Activated CD8-positive, alpha-beta memory T cell treated with anti-CD3 and anti-CD28 coated beads for 48 hours (primary cell): Measurements from ENCODE around the gene MAD1L1.

ENCODE experiments used
- DNase-seq, 3 experiments: peaks; one replicate each; pipeline ENCODE4 v3.0.0-alpha.2; 2020; ENCODE audit warnings: low read depth in 2 of 3, low spot score in 2 of 3

The MAD1L1 gene

DNA sequence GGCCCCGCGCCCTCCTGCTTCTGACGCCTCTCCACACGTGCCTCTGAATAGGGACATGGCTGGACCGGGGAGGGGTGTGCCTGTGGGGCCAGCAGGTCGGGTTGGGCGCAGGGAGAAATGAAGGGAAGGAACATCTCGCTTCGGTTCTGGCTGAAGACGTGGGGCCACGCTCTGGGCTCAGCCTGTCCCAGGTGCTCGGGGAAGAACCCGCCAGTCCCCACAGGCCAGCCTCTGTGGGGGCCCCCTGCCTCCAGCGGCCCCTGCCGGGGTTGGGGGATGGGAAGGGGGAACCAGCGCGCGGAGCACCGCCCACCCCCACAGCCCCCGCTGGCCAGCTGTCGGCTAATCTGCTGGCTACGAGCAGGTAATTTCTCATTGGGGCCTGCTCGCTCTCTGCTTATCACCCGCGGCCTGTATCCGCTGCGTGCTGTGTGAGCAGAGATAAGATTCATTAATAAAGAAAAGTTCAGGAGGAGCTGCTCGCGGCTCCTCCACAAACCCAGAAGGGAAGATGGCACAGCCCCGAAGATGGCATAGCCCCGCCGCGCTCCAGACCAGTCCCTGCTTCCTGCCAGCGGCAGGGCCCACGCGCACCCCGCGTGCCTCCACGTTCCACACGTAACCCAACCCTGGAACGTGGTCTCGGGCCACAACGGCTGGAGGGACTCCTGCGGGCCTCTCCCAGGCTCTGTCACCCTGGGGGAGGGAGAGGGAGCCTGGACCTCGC lies 376.4 kb downstream of the MAD1L1 start:
- DNase-seq, result no peak

DNA sequence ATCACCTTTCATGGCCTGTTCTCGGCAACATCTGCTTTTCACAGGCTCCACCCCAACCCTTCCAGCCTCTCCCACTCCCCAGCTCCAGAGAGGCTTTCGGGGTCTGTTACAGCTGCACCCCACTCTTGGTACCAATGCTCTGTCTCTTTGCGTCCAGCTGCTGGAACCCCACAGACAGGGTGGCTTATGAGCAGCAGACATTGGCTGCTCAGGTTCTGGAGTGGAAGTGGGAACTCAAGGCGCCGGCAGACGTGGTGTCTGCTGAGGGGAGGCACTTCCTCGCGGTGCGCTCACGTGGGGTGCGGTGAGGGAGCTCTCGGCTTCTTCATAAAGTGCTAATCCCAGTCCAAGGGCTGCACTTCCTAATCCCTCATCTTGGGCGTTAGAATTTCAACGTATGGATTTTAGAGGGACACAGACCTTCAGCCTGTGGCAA lies 377.0 kb downstream of the MAD1L1 start:
- DNase-seq, result no peak

DNA sequence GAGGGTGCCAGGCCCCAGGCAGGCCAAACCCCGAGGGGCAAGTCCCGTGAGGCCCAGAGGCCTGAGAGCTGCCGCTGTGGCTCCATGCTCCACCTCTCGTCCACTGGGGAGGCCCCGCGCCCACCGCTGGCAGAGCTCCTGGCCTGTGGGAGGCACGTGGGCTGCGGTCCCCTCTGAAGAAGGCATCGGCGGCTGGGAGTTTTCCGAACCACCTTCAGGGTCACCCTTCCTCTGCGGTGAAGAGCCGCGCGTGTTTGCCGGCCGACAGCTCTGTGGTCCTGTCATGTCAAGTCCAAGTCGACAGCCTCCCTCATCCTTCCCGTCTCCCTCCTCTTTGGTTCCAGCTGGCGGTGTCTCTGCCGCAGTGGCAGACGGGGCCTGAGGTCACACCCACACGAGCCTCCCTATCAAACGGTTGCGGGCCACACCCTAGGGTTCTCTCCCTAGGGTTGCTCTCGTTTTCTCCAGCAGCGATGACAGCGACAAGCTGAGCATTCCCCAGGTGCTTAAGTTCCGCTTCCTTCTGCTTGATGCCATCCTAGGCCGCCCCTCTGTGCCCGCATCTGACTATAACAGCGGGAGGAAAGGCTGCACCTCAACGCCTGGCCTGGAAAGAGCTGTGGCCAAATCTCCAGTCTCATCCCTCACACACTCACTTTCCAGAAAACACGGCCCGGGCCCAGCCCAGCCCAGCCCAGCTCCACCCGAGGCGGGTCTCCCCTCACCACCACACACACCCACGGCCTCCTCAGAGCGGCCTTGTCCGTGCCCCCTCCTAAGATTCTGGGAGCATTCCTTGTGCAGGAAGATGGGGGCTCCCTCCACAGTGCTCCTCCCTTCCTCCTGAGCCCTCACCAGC lies 377.6 kb downstream of the MAD1L1 start:
- DNase-seq, result no peak

DNA sequence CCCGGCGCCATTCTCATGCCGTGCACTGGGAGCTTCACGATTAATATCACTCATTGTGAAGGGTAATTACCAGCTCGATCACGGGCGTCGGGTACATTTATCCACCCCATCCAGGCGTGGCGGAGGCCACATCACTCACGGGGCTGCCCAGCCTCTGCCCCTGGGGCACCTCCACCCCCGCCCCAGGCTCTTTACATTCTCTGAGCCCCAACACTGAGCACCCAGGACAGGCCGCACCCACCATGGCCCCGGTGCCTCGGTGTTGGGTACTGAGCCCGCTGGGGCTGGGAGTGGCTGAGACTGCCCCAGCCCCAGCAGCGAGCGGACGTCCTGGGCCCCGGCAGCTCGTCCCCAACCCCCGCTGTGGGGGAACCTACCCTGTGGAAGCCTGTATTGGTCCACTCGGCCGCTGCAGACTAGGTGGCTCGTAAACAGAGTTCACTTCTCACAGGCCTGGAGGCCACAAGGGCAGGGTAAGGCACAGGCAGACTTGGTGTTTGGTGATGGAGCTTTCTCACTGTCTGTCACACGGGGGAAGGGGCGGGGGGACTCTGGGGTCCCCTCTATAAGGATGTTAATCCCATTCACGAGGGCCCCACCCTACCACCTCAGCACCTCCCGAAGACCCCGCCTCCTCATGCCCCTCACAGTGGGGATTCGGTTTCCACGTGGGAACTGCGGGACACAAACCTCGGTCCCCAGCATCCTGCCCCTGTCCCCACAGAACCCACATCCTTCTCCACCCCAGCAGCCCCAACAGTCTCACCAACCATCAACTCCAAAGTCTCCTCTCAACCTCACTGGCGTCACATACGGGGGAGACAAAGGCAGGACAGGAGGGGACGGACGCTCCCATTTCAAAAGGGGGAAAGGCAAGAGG lies 378.5 kb downstream of the MAD1L1 start:
- DNase-seq, result no peak

DNA sequence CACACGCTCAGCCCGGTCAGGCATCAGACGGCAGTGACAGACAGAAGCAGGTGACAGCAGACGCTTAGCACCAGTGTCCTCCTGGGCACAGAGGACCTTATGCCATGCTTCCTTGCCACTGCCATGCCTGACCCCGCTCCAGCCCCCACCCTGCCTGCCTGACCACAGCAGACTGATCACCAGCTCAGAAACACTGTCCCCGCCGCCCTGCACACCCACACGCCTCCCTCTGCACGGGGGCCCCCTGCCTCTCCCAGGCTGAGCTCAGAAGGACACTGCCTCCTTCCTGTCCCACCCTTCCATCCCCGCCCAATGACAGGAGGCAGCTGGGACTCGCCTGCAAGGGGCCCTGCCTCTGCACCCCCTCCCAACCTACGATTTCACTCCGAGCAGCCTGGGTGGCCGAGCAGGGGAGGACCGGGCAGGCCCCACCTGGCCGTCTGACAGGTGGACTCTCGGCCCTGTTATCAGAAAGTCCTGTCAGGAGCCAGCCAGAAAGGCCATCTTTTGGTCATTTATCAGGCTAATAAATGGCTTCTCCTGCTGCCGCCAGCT lies 379.2 kb downstream of the MAD1L1 start:
- DNase-seq, result no peak

DNA sequence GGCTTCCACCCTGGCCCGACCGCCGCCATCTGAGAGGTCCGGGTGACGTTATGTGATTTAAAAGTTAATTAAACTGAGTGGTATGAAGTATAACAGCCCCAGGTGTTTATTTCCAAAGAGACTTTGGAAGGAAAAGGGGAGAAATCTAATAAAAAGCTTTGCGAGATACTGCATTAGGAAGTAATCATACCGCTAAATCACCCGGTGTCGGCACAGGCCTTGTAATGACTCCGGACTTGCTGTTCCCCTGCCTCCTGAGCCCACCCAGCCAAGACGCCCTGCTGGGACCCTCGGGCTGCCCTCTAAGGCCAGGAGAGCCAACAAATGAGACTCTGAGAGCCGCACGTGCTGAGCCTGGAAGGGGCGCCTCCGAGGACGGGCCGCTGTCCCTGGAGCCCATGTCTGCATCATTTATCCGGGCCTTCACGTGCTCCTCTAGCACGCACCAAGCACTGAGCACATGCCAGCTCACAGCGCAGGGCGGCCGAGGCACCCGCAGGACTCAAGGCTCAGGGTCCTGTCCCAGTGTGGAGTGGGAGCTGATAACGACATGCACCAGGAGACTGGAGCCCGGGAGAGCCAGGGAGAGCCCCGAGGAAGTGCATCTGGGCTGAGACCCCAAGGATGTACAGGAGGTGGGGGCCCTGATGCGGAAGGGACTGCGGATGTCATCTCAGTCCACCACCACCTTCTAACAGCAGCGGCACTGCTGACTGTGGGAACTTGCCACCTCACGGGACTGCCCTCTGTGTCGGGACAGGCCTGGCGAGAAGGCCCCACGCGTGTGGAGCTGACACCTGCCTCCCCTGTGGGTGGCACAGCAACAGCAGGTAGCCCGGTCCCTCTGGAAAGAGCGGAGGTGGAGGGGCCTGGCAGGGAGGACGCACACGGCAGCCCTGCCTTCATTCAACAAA lies 380.0 kb downstream of the MAD1L1 start:
- no peak for DNase-seq

DNA sequence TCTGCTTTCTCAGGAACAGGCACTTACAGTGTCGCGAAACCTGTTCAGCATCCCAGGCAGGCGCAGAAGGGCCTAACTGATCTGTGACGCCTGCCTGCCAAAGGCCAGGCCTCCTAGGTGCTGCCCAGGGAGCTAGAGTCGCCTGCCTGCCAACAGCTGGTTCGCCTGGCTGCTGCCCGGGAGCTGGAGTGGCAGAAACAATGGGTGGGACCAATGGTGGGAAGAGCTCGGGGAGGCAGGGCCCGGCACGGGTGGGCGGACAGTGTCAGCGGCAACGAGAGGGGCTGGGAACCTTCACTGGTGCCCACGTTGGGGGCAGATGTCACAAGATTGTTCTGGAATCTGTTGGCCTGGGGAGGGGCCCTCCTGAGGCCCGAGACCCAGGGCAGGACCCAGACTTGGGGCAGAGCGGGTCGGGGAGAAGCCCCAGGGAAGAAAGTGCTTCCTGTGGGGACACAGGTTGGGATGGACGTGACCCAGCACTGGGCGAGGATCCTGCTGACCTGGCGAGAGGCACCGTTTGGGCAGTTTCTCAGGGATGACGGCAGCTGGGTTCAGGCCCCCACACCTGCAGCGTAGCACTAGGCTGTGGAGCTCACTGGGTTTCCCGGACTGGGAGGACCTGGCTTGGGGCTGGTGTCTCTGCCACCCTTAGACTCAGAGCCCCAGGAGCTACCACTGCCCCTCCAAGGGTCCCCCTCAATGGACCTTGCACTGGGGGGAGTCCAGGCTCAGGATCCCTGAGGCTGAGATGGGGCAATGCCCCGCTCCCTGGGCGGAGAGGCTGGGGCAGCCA lies 380.8 kb downstream of the MAD1L1 start:
- no peak for DNase-seq

DNA sequence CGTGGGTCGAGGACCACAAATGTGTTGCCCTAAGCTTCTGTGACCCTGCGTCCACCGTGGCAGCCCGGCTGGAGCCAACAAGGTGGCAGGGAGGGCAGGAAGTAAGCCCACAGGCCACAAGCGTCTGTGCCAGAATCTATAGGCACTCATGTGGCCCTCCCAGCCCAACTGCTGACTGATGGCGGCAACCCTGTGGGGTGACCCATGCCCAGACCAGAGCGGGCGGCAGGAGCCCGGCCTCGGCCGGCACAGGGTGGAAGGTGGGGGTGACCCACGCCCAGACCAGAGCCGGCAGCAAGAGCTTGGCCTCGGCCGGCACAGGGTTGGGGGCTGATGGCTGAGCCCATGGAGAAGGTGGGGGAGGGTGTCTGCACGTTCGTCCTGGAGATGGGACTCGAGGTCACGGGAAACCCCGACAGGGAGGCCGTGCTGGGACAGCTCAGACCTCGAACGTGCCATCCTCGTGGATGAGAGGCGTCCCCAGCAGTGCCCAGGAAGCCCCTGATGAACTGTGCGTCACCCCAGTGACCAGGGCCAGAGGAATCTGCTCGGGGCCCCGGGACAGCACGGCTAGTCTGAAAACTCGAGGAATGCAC lies 381.7 kb downstream of the MAD1L1 start:
- DNase-seq, result no peak

DNA sequence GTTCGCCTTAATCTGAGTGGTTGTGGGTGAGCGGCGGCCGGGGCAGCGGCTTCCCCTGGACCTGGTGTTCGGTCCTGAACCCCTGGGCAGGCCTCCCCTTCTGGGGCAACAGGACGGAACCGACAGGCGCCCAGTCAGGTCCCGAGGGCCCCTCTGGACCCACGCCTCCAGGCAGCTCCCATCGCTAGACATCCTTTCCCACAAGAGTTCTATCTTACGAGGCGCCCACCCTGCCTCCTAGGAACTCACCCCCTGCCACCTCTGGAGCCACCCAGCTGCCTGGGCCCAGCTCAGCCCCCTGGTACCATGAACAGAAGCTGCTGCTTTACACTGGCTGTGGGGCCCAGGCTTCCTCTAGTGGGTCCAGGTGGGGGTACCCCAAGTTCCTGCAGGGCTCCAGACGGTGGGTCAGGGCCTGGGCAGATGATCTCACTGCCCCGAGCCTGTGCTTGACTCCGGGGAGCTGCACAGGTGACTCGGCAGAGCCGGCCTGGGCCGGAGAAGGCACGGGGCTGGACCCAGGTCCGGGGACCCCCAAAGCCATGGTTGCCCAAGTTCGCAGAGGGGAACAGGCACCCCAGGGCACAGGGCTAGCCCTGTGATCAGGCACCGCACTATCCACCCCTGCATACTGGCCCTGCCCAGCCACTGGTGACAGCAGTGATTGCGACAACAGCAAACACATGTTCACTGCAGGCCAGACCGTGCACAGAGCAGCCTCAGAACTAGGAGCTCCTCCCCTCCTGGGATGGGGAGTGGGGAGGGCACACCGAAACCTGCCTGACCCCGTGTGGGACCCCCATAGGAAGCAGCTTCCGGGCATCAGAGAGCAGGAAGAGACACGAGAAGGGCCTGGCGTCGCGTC lies 382.4 kb downstream of the MAD1L1 start:
- no peak for DNase-seq

DNA sequence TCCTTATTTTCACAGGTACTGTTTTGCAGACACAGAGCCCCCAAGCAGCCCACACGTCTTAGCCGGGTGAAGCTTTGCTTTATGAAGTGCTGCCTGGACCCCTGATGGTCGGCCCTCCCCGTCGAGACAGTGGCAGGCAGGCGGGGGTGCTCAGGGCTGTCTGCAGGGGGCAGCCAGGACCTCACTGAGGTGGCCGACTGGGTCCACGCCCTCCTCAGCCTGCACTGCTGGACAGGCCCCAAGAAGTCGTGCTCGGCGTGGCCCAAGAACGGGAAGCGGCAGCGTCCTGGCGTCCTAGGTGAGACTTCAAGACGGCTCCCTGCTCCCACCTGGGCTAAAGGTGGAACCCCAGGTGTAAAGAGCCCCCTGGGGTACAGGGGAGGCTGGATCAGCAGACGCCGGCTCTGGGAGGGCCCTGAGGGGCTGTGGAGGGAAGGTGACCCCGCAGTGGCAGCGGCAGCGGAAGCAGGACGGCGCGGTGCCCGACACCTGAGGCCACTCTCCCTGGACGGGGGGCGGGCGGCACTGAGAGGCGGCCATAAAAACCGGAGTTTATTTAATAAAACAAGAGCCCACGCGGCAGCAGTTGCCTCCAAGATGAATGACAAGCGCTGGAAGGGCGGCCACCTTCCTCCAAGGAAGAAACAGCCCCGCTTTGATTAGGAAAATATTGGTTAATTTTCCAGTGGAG lies 383.2 kb downstream of the MAD1L1 start:
- DNase-seq, result no peak

DNA sequence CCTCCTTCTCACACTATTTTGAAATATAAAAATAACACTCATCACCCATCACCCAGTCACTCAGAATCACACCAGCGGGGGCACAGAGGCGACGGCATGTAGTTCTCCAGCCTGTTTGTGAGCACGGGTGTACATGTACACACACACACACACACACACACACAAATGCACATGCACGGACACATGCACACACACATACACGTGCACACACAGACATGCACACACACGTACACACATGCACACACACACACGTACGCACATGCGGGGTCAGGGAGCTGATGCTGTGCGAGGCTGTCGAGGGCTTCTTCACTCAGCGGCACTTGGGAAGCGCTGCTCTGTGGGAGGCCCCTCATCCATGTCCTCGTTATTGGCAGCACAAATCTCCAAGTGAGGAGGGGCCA lies 383.8 kb downstream of the MAD1L1 start:
- DNase-seq, result no peak

DNA sequence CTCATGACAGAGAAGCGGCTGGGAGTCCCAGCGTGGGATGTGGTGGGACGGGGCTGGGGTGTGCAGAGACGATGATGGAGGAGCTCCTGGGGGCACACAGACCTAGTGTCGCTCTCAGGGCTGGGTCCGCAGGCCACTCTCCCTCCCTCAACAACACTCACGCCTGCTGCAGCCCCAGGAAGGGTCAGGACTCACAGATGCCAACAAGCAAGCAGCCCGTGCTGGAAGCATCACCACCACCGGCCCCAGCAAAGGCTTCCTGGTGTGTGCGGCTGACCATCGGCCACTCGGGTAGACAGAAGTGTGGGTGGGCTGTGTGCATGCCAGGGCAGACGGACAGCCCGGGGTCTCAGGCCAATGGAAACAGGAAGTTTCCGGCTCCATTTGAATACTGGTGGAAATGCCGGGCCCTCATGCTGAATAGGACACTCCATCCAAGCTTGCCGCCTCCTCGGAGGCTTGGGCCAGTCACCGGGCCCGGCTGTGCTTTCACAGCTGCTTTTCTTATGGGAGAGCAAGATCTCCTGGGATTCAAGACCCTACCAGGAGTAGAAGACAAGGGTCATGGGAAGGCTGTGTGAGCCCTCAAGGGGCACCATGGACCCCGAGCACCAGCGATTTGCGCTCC lies 384.6 kb downstream of the MAD1L1 start:
- DNase-seq, result no peak

DNA sequence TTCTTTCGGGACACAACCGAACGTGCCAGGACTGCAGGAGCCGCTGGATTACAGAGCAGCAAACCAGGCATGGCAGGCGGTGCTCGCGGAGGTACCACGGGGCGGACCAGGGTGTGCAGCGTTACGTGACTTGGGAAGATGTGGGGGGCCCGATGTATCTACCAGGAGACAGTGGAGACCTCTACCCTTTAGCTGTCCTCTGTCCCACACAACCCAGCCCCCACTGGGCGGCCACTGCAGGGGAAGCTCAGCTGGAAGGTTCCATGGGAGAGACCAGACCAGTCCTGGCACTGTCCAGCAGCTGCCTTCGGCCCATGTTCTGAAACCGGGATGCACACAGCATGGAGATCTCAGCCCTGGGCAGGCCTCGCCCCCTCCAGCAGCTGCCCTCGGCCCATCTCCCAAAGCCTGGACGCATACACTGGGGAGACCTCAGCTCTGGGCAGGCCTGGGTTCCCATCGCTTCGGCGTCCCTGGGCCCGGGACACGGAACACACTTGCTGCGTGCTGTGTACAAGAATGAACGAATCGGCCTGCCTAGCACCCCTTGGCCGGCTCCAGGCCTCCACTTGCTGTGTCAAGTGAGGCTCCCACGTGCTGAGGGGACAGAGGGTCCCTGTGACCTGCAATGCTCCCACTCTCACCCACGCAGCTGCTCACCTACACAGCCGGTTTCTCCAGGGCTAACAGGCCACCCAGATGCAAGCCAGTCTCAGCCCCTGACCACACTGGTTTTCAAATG lies 385.3 kb downstream of the MAD1L1 start:
- no peak for DNase-seq

DNA sequence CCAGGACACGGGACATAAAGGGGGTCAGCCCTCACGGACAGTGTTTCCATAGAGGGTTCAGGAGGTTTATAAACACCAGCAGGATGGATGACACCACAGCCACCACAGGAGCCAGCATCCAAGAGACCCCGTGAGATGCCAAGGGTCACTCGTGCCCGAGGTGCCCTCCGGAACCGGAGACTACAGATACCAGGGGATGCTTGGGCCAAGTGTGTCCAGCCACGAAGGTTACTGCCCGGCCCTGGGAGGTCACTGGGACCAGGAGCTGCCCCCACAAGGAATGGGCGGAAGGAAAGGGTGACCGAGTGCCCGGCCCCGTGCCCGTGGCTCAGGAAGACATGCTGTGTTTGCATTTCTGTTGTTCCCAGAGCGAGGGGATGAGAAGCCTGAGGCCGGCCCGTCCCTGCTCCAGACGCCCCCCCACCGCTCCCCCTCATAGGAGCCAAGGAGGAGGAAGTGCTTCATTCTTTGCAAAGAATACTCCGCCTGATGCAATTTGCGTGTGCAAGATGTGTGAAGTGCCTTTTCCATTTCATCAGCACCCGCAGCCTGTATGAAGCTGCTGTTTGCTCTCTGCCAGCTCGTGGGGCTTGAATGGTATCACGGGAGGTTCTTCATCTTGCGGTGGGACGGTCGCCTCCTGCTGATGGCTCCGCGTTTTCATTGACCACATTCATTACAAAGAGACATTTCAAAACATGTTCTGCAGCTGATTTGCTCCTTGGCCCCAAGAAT lies 386.2 kb downstream of the MAD1L1 start:
- no peak for DNase-seq

DNA sequence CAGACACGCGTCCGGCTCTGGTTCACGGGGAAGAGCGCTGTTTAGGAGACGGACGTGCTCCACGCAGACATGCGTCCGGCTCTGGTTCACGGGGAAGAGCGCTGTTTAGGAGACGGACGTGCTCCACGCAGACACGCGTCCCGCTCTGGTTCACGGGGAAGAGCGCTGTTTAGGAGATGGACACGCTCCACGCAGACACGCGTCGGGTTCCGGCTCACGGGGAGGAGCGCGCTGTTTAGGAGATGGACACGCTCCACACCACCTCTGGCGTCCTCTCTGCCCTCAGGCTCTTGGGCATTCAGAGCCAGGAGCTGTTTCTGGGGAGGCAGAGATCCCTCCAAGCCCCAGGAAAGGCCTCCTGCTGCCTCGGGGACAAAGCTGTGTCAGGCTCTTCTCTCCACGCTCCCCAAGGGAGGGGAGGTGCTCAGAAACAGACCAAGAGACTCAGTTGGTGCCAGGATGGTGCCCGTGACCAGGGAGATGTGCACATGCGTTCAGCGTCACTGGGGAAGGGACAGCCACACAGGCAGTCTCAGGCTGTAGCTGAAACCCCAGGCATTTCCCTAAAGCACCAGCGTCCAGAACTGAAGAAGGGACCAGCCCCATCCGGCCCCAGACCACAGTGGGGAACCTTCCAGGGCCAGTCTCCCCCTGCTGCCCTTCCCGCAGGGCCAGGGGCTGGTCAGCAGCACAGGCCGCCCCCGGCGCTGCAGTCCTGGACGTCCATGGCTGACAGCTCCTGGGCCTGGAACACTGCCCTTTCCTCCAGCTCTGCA lies 387.0 kb downstream of the MAD1L1 start:
- no peak for DNase-seq
